Hepatocyte (in vitro differentiated cells): ENCODE measurements around the gene MRPL52.

Experiments
- EZH2 ChIP-seq: fragments of 200-600 bp; sonication (generic); IDR thresholded peaks from 2 replicates; pipeline ENCODE4 v1.6.1; 2016; ENCODE audit warnings: antibody characterized with exemption, mild to moderate bottlenecking, borderline replicate concordance
- TF ChIP-seq, protein P1 (sequence below): fragments of 200-600 bp; sonication (generic); IDR thresholded peaks from 2 replicates; pipeline ENCODE4 v1.5.1; 2016; ENCODE audit warnings: antibody characterized with exemption, mild to moderate bottlenecking; ENCODE audit not compliant: poor library complexity

DNA sequence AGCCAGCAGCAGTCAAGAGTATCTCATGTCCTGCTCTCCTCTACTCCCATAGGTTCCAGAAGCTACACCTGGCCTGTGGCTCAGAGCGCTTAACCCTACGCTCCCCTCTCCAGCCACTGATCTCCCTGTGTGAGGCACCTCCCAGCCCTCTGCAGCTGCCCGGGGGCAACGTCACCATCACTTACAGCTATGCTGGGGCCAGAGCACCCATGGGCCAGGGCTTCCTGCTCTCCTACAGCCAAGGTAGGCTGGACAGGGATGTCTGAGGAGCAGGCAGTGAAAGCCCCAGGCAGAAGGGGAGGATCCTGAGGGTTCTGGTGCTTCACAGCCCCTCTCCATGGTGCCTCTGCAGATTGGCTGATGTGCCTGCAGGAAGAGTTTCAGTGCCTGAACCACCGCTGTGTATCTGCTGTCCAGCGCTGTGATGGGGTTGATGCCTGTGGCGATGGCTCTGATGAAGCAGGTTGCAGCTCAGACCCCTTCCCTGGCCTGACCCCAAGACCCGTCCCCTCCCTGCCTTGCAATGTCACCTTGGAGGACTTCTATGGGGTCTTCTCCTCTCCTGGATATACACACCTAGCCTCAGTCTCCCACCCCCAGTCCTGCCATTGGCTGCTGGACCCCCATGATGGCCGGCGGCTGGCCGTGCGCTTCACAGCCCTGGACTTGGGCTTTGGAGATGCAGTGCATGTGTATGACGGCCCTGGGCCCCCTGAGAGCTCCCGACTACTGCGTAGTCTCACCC lies 45.5 kb downstream of the MRPL52 start:
- TF ChIP-seq, protein P1, sequence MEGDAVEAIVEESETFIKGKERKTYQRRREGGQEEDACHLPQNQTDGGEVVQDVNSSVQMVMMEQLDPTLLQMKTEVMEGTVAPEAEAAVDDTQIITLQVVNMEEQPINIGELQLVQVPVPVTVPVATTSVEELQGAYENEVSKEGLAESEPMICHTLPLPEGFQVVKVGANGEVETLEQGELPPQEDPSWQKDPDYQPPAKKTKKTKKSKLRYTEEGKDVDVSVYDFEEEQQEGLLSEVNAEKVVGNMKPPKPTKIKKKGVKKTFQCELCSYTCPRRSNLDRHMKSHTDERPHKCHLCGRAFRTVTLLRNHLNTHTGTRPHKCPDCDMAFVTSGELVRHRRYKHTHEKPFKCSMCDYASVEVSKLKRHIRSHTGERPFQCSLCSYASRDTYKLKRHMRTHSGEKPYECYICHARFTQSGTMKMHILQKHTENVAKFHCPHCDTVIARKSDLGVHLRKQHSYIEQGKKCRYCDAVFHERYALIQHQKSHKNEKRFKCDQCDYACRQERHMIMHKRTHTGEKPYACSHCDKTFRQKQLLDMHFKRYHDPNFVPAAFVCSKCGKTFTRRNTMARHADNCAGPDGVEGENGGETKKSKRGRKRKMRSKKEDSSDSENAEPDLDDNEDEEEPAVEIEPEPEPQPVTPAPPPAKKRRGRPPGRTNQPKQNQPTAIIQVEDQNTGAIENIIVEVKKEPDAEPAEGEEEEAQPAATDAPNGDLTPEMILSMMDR: no peak
- TF ChIP-seq EZH2: no peak
